ENCODE data around the gene NEUROD1.
A peak's percentile ranks its signal among the peaks of the same experiment; 100 is the strongest.

Gene NEUROD1

GRCh38 chr2:181657379-181657778 is 22.9 kb downstream of the NEUROD1 start:
- no peak overlapping the region for H3K27ac ChIP-seq (ENCODE audit: low read depth, low read length)
- no peak overlapping the region for H3K9ac ChIP-seq (ENCODE audit: low read length)
- no peaks in the 10 kb centered on the region for H3K9me3 ChIP-seq (ENCODE audit: control insufficient read depth, insufficient read depth, low read depth, low read length)
- H3K27me3 ChIP-seq (ENCODE audit: control insufficient read depth, insufficient read depth, low read length), result peaks cover 99% of the 10 kb centered on the region
- H3K4me1 ChIP-seq (ENCODE audit: control insufficient read depth, insufficient read depth, low read length), result peaks cover 7% of the 10 kb centered on the region; the same call in 1 of the 2 replicates
- peak overlapping the region; percentile 74 for H3K4me3 ChIP-seq (ENCODE audit: low read depth, low read length)
- H3K36me3 ChIP-seq (ENCODE audit: control insufficient read depth, insufficient read depth, low read length), result no peaks in the 10 kb centered on the region

GRCh38 chr2:181656450-181657291 is 23.6 kb downstream of the NEUROD1 start, which contains the start of gene CERKL:
TSS of gene CERKL (minus strand) at chr2:181657105. CDS start at chr2:181657006, 99 bp downstream.
- Histone ChIP-seq H3K9ac (ENCODE audit: low read length) (peak within 1 kb of the TSS; percentile 27), H3K27me3 (ENCODE audit: control insufficient read depth, insufficient read depth, low read length) (peaks cover 99% of the 10 kb centered on the region), H3K36me3 (ENCODE audit: control insufficient read depth, insufficient read depth, low read length) (no peaks in the 10 kb centered on the region), H3K4me1 (ENCODE audit: control insufficient read depth, insufficient read depth, low read length) (peaks cover 7% of the 10 kb centered on the region; the same call in 1 of the 2 replicates), H3K9me3 (ENCODE audit: control insufficient read depth, insufficient read depth, low read depth, low read length) (no peaks in the 10 kb centered on the region), H3K27ac (ENCODE audit: low read depth, low read length) (no peak within 1 kb of the TSS), H3K4me3 (ENCODE audit: low read depth, low read length) (peak within 1 kb of the TSS; percentile 74)

GRCh38 chr2:181655519-181655918 is 24.8 kb downstream of the NEUROD1 start:
- H3K9ac ChIP-seq (ENCODE audit: low read length), result no peak overlapping the region
- no peaks in the 10 kb centered on the region for H3K36me3 ChIP-seq (ENCODE audit: control insufficient read depth, insufficient read depth, low read length)
- H3K4me3 ChIP-seq (ENCODE audit: low read depth, low read length), result peak overlapping the region; percentile 74; the same call in 1 of the 2 replicates
- no peaks in the 10 kb centered on the region for H3K9me3 ChIP-seq (ENCODE audit: control insufficient read depth, insufficient read depth, low read depth, low read length)
- peaks cover 7% of the 10 kb centered on the region; the same call in 1 of the 2 replicates for H3K4me1 ChIP-seq (ENCODE audit: control insufficient read depth, insufficient read depth, low read length)
- H3K27me3 ChIP-seq (ENCODE audit: control insufficient read depth, insufficient read depth, low read length), result peaks cover 98% of the 10 kb centered on the region
- no peak overlapping the region for H3K27ac ChIP-seq (ENCODE audit: low read depth, low read length)

GRCh38 chr2:181649436-181649979 is 30.8 kb downstream of the NEUROD1 start:
- H3K27me3 ChIP-seq (ENCODE audit: control insufficient read depth, insufficient read depth, low read length), result peaks cover 53% of the 10 kb centered on the region
- no peak overlapping the region for H3K4me3 ChIP-seq (ENCODE audit: low read depth, low read length)
- H3K4me1 ChIP-seq (ENCODE audit: control insufficient read depth, insufficient read depth, low read length), result no peaks in the 10 kb centered on the region

GRCh38 chr2:181648478-181649155 is 31.7 kb downstream of the NEUROD1 start:
- Histone ChIP-seq H3K4me3 (ENCODE audit: low read depth, low read length) (no peak overlapping the region), H3K36me3 (ENCODE audit: control insufficient read depth, insufficient read depth, low read length) (no peaks in the 10 kb centered on the region), H3K27ac (ENCODE audit: low read depth, low read length) (no peak overlapping the region)

More at GRCh38 chr2:181649436-181649979, 30.8 kb downstream of the NEUROD1 start:
- no peaks in the 10 kb centered on the region for H3K9me3 ChIP-seq (ENCODE audit: control insufficient read depth, insufficient read depth, low read depth, low read length)
- no peaks in the 10 kb centered on the region for H3K36me3 ChIP-seq (ENCODE audit: control insufficient read depth, insufficient read depth, low read length)
- H3K27ac ChIP-seq (ENCODE audit: low read depth, low read length), result no peak overlapping the region
- no peak overlapping the region for H3K9ac ChIP-seq (ENCODE audit: low read length)

GRCh38 chr2:181646415-181646987 is 33.8 kb downstream of the NEUROD1 start:
- H3K27me3 ChIP-seq (ENCODE audit: control insufficient read depth, insufficient read depth, low read length), result peaks cover 23% of the 10 kb centered on the region
- H3K36me3 ChIP-seq (ENCODE audit: control insufficient read depth, insufficient read depth, low read length), result no peaks in the 10 kb centered on the region
- H3K9ac ChIP-seq (ENCODE audit: low read length), result no peak overlapping the region
- no peak overlapping the region for H3K27ac ChIP-seq (ENCODE audit: low read depth, low read length)
- no peaks in the 10 kb centered on the region for H3K4me1 ChIP-seq (ENCODE audit: control insufficient read depth, insufficient read depth, low read length)
- H3K4me3 ChIP-seq (ENCODE audit: low read depth, low read length), result no peak overlapping the region
- H3K9me3 ChIP-seq (ENCODE audit: control insufficient read depth, insufficient read depth, low read depth, low read length), result no peaks in the 10 kb centered on the region

More at GRCh38 chr2:181648478-181649155, 31.7 kb downstream of the NEUROD1 start:
- peaks cover 44% of the 10 kb centered on the region for H3K27me3 ChIP-seq (ENCODE audit: control insufficient read depth, insufficient read depth, low read length)
- H3K9me3 ChIP-seq (ENCODE audit: control insufficient read depth, insufficient read depth, low read depth, low read length), result no peaks in the 10 kb centered on the region
- H3K4me1 ChIP-seq (ENCODE audit: control insufficient read depth, insufficient read depth, low read length), result no peaks in the 10 kb centered on the region
- no peak overlapping the region for H3K9ac ChIP-seq (ENCODE audit: low read length)

- Histone ChIP-seq H3K36me3 (ENCODE audit: control insufficient read depth, insufficient read depth, low read length) (no peaks in the 10 kb centered on the region), H3K4me3 (ENCODE audit: low read depth, low read length) (no peak overlapping the region), H3K9me3 (ENCODE audit: control insufficient read depth, insufficient read depth, low read depth, low read length) (no peaks in the 10 kb centered on the region), H3K27me3 (ENCODE audit: control insufficient read depth, insufficient read depth, low read length) (peaks cover 13% of the 10 kb centered on the region), H3K9ac (ENCODE audit: low read length) (no peak overlapping the region), H3K27ac (ENCODE audit: low read depth, low read length) (no peak overlapping the region), H3K4me1 (ENCODE audit: control insufficient read depth, insufficient read depth, low read length) (no peaks in the 10 kb centered on the region)
Observed at GRCh38 chr2:181643151-181643550, 37.2 kb downstream of the NEUROD1 start.

GRCh38 chr2:181642086-181642485 is 38.2 kb downstream of the NEUROD1 start:
- Histone ChIP-seq H3K27me3 (ENCODE audit: control insufficient read depth, insufficient read depth, low read length) (peaks cover 10% of the 10 kb centered on the region), H3K4me1 (ENCODE audit: control insufficient read depth, insufficient read depth, low read length) (no peaks in the 10 kb centered on the region), H3K4me3 (ENCODE audit: low read depth, low read length) (no peak overlapping the region), H3K36me3 (ENCODE audit: control insufficient read depth, insufficient read depth, low read length) (no peaks in the 10 kb centered on the region), H3K9me3 (ENCODE audit: control insufficient read depth, insufficient read depth, low read depth, low read length) (no peaks in the 10 kb centered on the region), H3K27ac (ENCODE audit: low read depth, low read length) (no peak overlapping the region), H3K9ac (ENCODE audit: low read length) (no peak overlapping the region)

GRCh38 chr2:181639686-181640085 is 40.6 kb downstream of the NEUROD1 start:
- H3K27me3 ChIP-seq (ENCODE audit: control insufficient read depth, insufficient read depth, low read length), result peaks cover 5% of the 10 kb centered on the region; the same call in 1 of the 2 replicates
- no peak overlapping the region for H3K9ac ChIP-seq (ENCODE audit: low read length)
- no peak overlapping the region for H3K27ac ChIP-seq (ENCODE audit: low read depth, low read length)
- no peak overlapping the region for H3K4me3 ChIP-seq (ENCODE audit: low read depth, low read length)
- H3K36me3 ChIP-seq (ENCODE audit: control insufficient read depth, insufficient read depth, low read length), result no peaks in the 10 kb centered on the region
- H3K9me3 ChIP-seq (ENCODE audit: control insufficient read depth, insufficient read depth, low read depth, low read length), result no peaks in the 10 kb centered on the region
- no peaks in the 10 kb centered on the region for H3K4me1 ChIP-seq (ENCODE audit: control insufficient read depth, insufficient read depth, low read length)

GRCh38 chr2:181632733-181633401 is 47.5 kb downstream of the NEUROD1 start:
- H3K4me1 ChIP-seq (ENCODE audit: control insufficient read depth, insufficient read depth, low read length), result no peaks in the 10 kb centered on the region
- no peak overlapping the region for H3K9ac ChIP-seq (ENCODE audit: low read length)
- 0 out of 2 replicates have a peak, but pooled peaks cover 3% of the 10 kb centered on the region for H3K27me3 ChIP-seq (ENCODE audit: control insufficient read depth, insufficient read depth, low read length)
- H3K4me3 ChIP-seq (ENCODE audit: low read depth, low read length), result no peak overlapping the region
- no peaks in the 10 kb centered on the region for H3K36me3 ChIP-seq (ENCODE audit: control insufficient read depth, insufficient read depth, low read length)
- H3K27ac ChIP-seq (ENCODE audit: low read depth, low read length), result no peak overlapping the region
- H3K9me3 ChIP-seq (ENCODE audit: control insufficient read depth, insufficient read depth, low read depth, low read length), result no peaks in the 10 kb centered on the region

All from HUES6 (cell line).